ENCODE measurements around the gene MYOM3. TPM values are rescaled to one million over a fixed set of nuclear protein-coding genes. Genes with fewer than 3 reads are reported as not detected.

Gene MYOM3
- total and polyA plus RNA-seq, 2 of the 13 experiments (the other 11 are each of a cell fraction or from before 2014, with no cell fraction given): 5.8 to 15.3 TPM

DNA sequence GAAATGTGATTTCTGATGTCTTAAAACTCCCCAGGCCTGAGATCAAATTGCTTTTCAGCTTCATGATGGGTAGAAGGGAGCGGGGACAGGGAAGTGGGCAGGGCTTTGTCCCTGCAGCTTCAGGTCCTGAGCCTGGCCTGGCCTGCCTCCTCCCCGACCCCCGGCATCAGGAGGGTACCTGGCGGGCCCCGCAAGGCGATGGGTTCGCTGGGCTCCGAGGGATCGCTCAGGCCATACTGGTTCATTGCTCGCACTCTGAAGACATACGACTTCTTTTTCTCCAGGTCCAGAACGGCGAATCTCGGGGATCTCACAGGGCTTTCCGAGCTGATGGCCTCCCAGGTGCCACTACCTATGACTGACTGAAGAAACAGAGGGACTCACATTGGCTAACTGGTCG is 25.5 kb downstream of the MYOM3 start:
- TF ChIP-seq, protein P1, sequence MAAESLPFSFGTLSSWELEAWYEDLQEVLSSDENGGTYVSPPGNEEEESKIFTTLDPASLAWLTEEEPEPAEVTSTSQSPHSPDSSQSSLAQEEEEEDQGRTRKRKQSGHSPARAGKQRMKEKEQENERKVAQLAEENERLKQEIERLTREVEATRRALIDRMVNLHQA (CRISPR knock-in tag; IDR thresholded peaks at IDR 0.05): no peak
- no peak for TF ChIP-seq ZNF841 (CRISPR knock-in tag; IDR thresholded peaks at IDR 0.05; ENCODE audit: borderline replicate concordance)

DNA sequence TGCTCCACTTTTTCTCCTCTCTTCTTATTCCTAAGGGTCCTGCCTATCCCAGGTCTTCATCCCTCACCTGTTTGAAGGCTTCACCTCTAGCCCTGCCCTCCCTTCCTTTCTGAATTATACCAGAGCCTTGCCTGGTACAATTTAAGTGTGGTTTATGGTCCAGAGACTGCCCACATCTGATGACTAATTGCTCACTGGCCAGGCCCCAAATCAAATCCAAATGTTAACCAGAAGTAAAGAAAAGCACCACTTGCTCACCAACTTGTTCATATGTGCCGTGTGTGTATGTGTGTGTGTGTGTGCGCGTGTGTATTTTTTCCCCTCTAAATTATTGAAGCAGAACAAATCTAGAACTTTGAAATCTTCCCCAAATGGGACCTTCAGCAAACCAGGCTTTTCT is 26.4 kb downstream of the MYOM3 start:
- intact Hi-C loops (cut with micrococcal nuclease; ENCODE audit: unreplicated experiment): no loop called here
- DNase-seq (ENCODE audit: low spot score) (no peak), ATAC-seq (no peak), FAIRE-seq (no peak)
- H3K79me2 ChIP-seq (ENCODE audit: insufficient read depth, low read length): no peaks in the 10 kb centered on the region
- H3K4me3 ChIP-seq (replicated peaks in 1 of 3; ENCODE audit: insufficient read depth in 1 of 3, low read depth in 2 of 3, low read length in 3 of 3): no peak overlapping the region
- no peak overlapping the region for H3K27ac ChIP-seq (ENCODE audit: extremely low read length, insufficient read depth, low read length)
- ChIA-PET CTCF (ENCODE audit: low intra/inter-chr PET ratio, low total read pairs) (no interaction called here), POLR2A (no interaction called here)
- H2AFZ ChIP-seq (ENCODE audit: low read length): no peak overlapping the region
- no peaks in the 10 kb centered on the region for H4K20me1 ChIP-seq (ENCODE audit: insufficient read depth, low read length)
- H3K27me3 ChIP-seq (ENCODE audit: control insufficient read depth in 1 of 2, insufficient read depth in 2 of 2, low read length in 2 of 2): no peaks in the 10 kb centered on the region
- in situ Hi-C loops (cut with HindIII; ENCODE audit: extremely low pct_ligation_motif_present, low pct_unique_long_range_greater_than_20kb): no loop called here
- no peaks in the 10 kb centered on the region for H3K4me1 ChIP-seq (ENCODE audit: insufficient read depth, low read length)
- no peak overlapping the region for H3K9ac ChIP-seq (ENCODE audit: insufficient read depth, low read depth, low read length)
- H3K36me3 ChIP-seq (replicated peaks in 1 of 2; ENCODE audit: control insufficient read depth in 1 of 2, insufficient read depth in 2 of 2, low read length in 2 of 2): peaks cover 5 to 41% of the 10 kb centered on the region in 2 experiments; a peak in 4 of 5 replicates
- H3K4me2 ChIP-seq (ENCODE audit: low read depth, low read length): no peak overlapping the region
- no TSS peak for BruUV-seq (replicated peaks)
- WGBS (ENCODE audit: low lambda C conversion rate): 93% methylated on average over 3 of the region's 3 CpGs
- H3K9me3 ChIP-seq (ENCODE audit: low read length): no peaks in the 10 kb centered on the region
- TF ChIP-seq, protein P2, sequence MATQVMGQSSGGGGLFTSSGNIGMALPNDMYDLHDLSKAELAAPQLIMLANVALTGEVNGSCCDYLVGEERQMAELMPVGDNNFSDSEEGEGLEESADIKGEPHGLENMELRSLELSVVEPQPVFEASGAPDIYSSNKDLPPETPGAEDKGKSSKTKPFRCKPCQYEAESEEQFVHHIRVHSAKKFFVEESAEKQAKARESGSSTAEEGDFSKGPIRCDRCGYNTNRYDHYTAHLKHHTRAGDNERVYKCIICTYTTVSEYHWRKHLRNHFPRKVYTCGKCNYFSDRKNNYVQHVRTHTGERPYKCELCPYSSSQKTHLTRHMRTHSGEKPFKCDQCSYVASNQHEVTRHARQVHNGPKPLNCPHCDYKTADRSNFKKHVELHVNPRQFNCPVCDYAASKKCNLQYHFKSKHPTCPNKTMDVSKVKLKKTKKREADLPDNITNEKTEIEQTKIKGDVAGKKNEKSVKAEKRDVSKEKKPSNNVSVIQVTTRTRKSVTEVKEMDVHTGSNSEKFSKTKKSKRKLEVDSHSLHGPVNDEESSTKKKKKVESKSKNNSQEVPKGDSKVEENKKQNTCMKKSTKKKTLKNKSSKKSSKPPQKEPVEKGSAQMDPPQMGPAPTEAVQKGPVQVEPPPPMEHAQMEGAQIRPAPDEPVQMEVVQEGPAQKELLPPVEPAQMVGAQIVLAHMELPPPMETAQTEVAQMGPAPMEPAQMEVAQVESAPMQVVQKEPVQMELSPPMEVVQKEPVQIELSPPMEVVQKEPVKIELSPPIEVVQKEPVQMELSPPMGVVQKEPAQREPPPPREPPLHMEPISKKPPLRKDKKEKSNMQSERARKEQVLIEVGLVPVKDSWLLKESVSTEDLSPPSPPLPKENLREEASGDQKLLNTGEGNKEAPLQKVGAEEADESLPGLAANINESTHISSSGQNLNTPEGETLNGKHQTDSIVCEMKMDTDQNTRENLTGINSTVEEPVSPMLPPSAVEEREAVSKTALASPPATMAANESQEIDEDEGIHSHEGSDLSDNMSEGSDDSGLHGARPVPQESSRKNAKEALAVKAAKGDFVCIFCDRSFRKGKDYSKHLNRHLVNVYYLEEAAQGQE (IDR thresholded peaks at IDR 0.05; ENCODE audit: borderline replicate concordance in 1 of 2, low read depth in 1 of 2, low read length in 2 of 2): no peak
- TF ChIP-seq HHEX (CRISPR knock-in tag; IDR thresholded peaks at IDR 0.05): no peak
- TF ChIP-seq SAP130 (CRISPR knock-in tag; IDR thresholded peaks at IDR 0.05; ENCODE audit: low read depth): no peak
- no peak for TF ChIP-seq ZFP90 (CRISPR knock-in tag; IDR thresholded peaks at IDR 0.05; ENCODE audit: borderline replicate concordance)
- TF ChIP-seq HNRNPUL1 (IDR thresholded peaks at IDR 0.05; ENCODE audit: low read depth, low read length): no peak
- no peak for TF ChIP-seq KDM5A (IDR thresholded peaks at IDR 0.05; ENCODE audit: borderline replicate concordance, low read length)
- no peak for TF ChIP-seq ZNF234 (CRISPR knock-in tag; conservative IDR thresholded peaks at IDR 0.05)
- no peak for TF ChIP-seq ARNT2 (CRISPR knock-in tag; IDR thresholded peaks at IDR 0.05; ENCODE audit: low read depth)
- TF ChIP-seq ZNF737 (CRISPR knock-in tag; IDR thresholded peaks at IDR 0.05; ENCODE audit: borderline replicate concordance): no peak
- TF ChIP-seq FOXP1 (IDR thresholded peaks at IDR 0.05): no peak
- TF ChIP-seq FOXP1 (CRISPR knock-in tag; IDR thresholded peaks at IDR 0.05): no peak
- no peak for TF ChIP-seq NFIC (IDR thresholded peaks at IDR 0.05; ENCODE audit: low read length)
- TF ChIP-seq, protein P3, sequence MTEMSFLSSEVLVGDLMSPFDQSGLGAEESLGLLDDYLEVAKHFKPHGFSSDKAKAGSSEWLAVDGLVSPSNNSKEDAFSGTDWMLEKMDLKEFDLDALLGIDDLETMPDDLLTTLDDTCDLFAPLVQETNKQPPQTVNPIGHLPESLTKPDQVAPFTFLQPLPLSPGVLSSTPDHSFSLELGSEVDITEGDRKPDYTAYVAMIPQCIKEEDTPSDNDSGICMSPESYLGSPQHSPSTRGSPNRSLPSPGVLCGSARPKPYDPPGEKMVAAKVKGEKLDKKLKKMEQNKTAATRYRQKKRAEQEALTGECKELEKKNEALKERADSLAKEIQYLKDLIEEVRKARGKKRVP (CRISPR knock-in tag; IDR thresholded peaks at IDR 0.05): no peak
- no peak for TF ChIP-seq RBFOX2 (IDR thresholded peaks at IDR 0.05; ENCODE audit: low read depth, low read length)

More for the DNA sequence above, 25.5 kb downstream of the MYOM3 start:
- H3K9ac ChIP-seq (ENCODE audit: insufficient read depth, low read depth, low read length): no peak overlapping the region
- H3K4me2 ChIP-seq (ENCODE audit: low read depth, low read length): no peak overlapping the region
- no peaks in the 10 kb centered on the region for H3K27me3 ChIP-seq (ENCODE audit: control insufficient read depth in 1 of 2, insufficient read depth in 2 of 2, low read length in 2 of 2)
- H2AFZ ChIP-seq (ENCODE audit: low read length): no peak overlapping the region
- 0 out of 2 replicates have a peak, but pooled peaks cover 2% of the 10 kb centered on the region for H4K20me1 ChIP-seq (ENCODE audit: insufficient read depth, low read length)
- ChIA-PET CTCF (ENCODE audit: low intra/inter-chr PET ratio, low total read pairs) (no interaction called here), POLR2A (no interaction called here)
- FAIRE-seq (no peak), DNase-seq (ENCODE audit: low spot score) (no peak), ATAC-seq (no peak)
- 95% methylated on average over 13 of the region's 16 CpGs for WGBS (ENCODE audit: low lambda C conversion rate)
- H3K9me3 ChIP-seq (ENCODE audit: low read length): no peaks in the 10 kb centered on the region
- peaks cover 7 to 40% of the 10 kb centered on the region in 2 experiments; a peak in 4 of 5 replicates for H3K36me3 ChIP-seq (replicated peaks in 1 of 2; ENCODE audit: control insufficient read depth in 1 of 2, insufficient read depth in 2 of 2, low read length in 2 of 2)
- H3K4me1 ChIP-seq (ENCODE audit: insufficient read depth, low read length): no peaks in the 10 kb centered on the region
- no peaks in the 10 kb centered on the region for H3K79me2 ChIP-seq (ENCODE audit: insufficient read depth, low read length)
- no peak overlapping the region for H3K4me3 ChIP-seq (replicated peaks in 1 of 3; ENCODE audit: insufficient read depth in 1 of 3, low read depth in 2 of 3, low read length in 3 of 3)
- intact Hi-C loops (cut with micrococcal nuclease; ENCODE audit: unreplicated experiment) (no loop called here), in situ Hi-C loops (cut with HindIII; ENCODE audit: extremely low pct_ligation_motif_present, low pct_unique_long_range_greater_than_20kb) (no loop called here)
- no TSS peak for BruUV-seq (replicated peaks)
- no peak overlapping the region for H3K27ac ChIP-seq (ENCODE audit: extremely low read length, insufficient read depth, low read length)

Data from HepG2 (cell line).